ENCODE results near the gene TMEM134. TPM values are rescaled to one million over a fixed set of nuclear protein-coding genes. Genes with fewer than 3 reads are reported as not detected.
A peak's percentile ranks its signal among the peaks of the same experiment; 100 is the strongest.
"Not testable (repeated sequence)": the region's sequence is repeated elsewhere in the genome, so short reads cannot be mapped to it uniquely, and the experiment has no call there.

TMEM134 gene
- polyA plus RNA-seq, 10 donors, result 38.7 to 57.6 (median 46.3) TPM

GRCh38 chr11:67489203-67489884, 20.3 kb upstream of the TMEM134 start:
- no peak for DNase-seq

GRCh38 chr11:67486481-67487195, 17.6 kb upstream of the TMEM134 start:
- DNase-seq, result no peak

- DNase-seq, result not testable (repeated sequence)
These were observed 16.9 kb upstream of the TMEM134 start for GRCh38 chr11:67485873-67486361.

GRCh38 chr11:67484847-67485311, 15.8 kb upstream of the TMEM134 start:
- DNase-seq, result no peak

- no peak for DNase-seq
These were observed 15.0 kb upstream of the TMEM134 start for GRCh38 chr11:67483831-67484665.

- peak; percentile 98 to 100 (median 98) for DNase-seq
These were observed 14.1 kb upstream of the TMEM134 start, which contains the start of gene AIP for GRCh38 chr11:67482827-67483798. Gene AIP (plus strand): TSS chr11:67483026. CDS start chr11:67483159, 133 bp downstream.

- DNase-seq, result no peak
These were observed 13.3 kb upstream of the TMEM134 start for GRCh38 chr11:67482275-67482826.

- not testable (repeated sequence) for DNase-seq
These were observed 8.4 kb upstream of the TMEM134 start for GRCh38 chr11:67477344-67478050.

GRCh38 chr11:67476692-67477091, 7.6 kb upstream of the TMEM134 start:
- not testable (repeated sequence) for DNase-seq

- DNase-seq, result no peak
These were observed 3.8 kb upstream of the TMEM134 start for GRCh38 chr11:67472882-67473281.

- DNase-seq, result no peak
These were observed 1.4 kb upstream of the TMEM134 start for GRCh38 chr11:67470337-67471002.

- DNase-seq, result no peak
These were observed 409 bp upstream of the TMEM134 start for GRCh38 chr11:67469508-67469811.

- DNase-seq, result no peak
These were observed 644 bp downstream of the TMEM134 start for GRCh38 chr11:67468456-67468758.

GRCh38 chr11:67468056-67468455, 995 bp downstream of the TMEM134 start:
- no peak for DNase-seq

- DNase-seq, result no peak
These were observed 1.9 kb downstream of the TMEM134 start for GRCh38 chr11:67466962-67467771.

- no peak for DNase-seq
These were observed 2.7 kb downstream of the TMEM134 start for GRCh38 chr11:67466367-67466766.

- DNase-seq, result not testable (repeated sequence)
These were observed 3.5 kb downstream of the TMEM134 start for GRCh38 chr11:67465530-67465929.

GRCh38 chr11:67465189-67465510, 3.9 kb downstream of the TMEM134 start:
- DNase-seq, result peak in 1 of 3 donors; percentile 17

Measured in muscle of back (tissue), 11 donors.